ENCODE data around the gene REXO1. TPM values are rescaled to one million over a fixed set of nuclear protein-coding genes. Genes with fewer than 3 reads are reported as not detected.

REXO1 gene
- total RNA-seq, 4 donors from 2014 or later: 16.2 to 36.0 (median 26.1) TPM

- no peak overlapping the region for H3K4me3 ChIP-seq
- H3K9me3 ChIP-seq: no peaks in the 10 kb centered on the region
- H3K27me3 ChIP-seq: peaks cover 0 to 62% (median 5%) of the 10 kb centered on the region in 4 donors
- TF ChIP-seq POLR2A (IDR thresholded peaks at IDR 0.05; ENCODE audit: low read depth) (no peak), POLR2AphosphoS5 (IDR thresholded peaks at IDR 0.05) (peak in 1 of 2 donors; percentile 68), CTCF (IDR thresholded peaks at IDR 0.05) (peak in 2 of 3 experiments; percentile 79 to 88)
- H3K4me1 ChIP-seq: peaks cover 55 to 80% (median 70%) of the 10 kb centered on the region in 4 donors
- peaks cover 0 to 5% (median 0%) of the 10 kb centered on the region in 4 donors for H3K36me3 ChIP-seq
- intact Hi-C loops (cut with DNase I): no loop called here
- no peak for DNase-seq (ENCODE audit: extremely low spot score)
- WGBS: 55% methylated on average over 11 of the region's 27 CpGs
- peak overlapping the region in 2 of 4 donors; percentile 30 to 46 for H3K27ac ChIP-seq (replicated peaks in 1 of 4)
Measured at GRCh38 chr19:1853295-1854038, 5.2 kb upstream of the REXO1 start.

- Histone ChIP-seq H3K36me3 (peaks cover 0 to 5% (median 0%) of the 10 kb centered on the region in 4 donors), H3K27ac (replicated peaks in 1 of 4) (no peak overlapping the region), H3K4me3 (no peak overlapping the region), H3K4me1 (peaks cover 49 to 74% (median 62%) of the 10 kb centered on the region in 4 donors), H3K27me3 (peaks cover 0 to 53% (median 5%) of the 10 kb centered on the region in 4 donors), H3K9me3 (no peaks in the 10 kb centered on the region)
- no peak for TF ChIP-seq CTCF (IDR thresholded peaks at IDR 0.05)
- no peak for DNase-seq (ENCODE audit: extremely low spot score)
- 96% methylated on average over 4 of the region's 9 CpGs for WGBS
- intact Hi-C loops (cut with DNase I): no loop called here
Measured at GRCh38 chr19:1852581-1853128, 4.4 kb upstream of the REXO1 start.

GRCh38 chr19:1851654-1852580 is 3.6 kb upstream of the REXO1 start:
- DNase-seq (ENCODE audit: extremely low spot score): no peak
- 20% methylated on average over 19 of the region's 66 CpGs for WGBS
- Histone ChIP-seq H3K9me3 (no peaks in the 10 kb centered on the region), H3K27ac (replicated peaks in 1 of 4) (no peak overlapping the region), H3K4me3 (no peak overlapping the region), H3K27me3 (peaks cover 0 to 47% (median 2%) of the 10 kb centered on the region in 4 donors), H3K36me3 (peaks cover 0 to 5% (median 0%) of the 10 kb centered on the region in 4 donors), H3K4me1 (peaks cover 49 to 74% (median 62%) of the 10 kb centered on the region in 4 donors)
- TF ChIP-seq EP300 (IDR thresholded peaks at IDR 0.05) (no peak), POLR2AphosphoS5 (IDR thresholded peaks at IDR 0.05) (no peak), CTCF (IDR thresholded peaks at IDR 0.05) (no peak), POLR2A (IDR thresholded peaks at IDR 0.05; ENCODE audit: low read depth) (no peak)
- intact Hi-C loops (cut with DNase I): no loop called here

- whole genome bisulfite sequencing: 64% methylated on average over 31 of the region's 31 CpGs
- no peak overlapping the region for H3K4me3 ChIP-seq
- intact Hi-C loops (cut with DNase I): no loop called here
- peaks cover 0 to 38% (median 0%) of the 10 kb centered on the region in 4 donors for H3K27me3 ChIP-seq
- H3K36me3 ChIP-seq: peaks cover 0 to 5% (median 0%) of the 10 kb centered on the region in 4 donors
- no peak for DNase-seq (ENCODE audit: extremely low spot score)
- TF ChIP-seq EP300 (IDR thresholded peaks at IDR 0.05) (no peak), POLR2AphosphoS5 (IDR thresholded peaks at IDR 0.05) (no peak), POLR2A (IDR thresholded peaks at IDR 0.05; ENCODE audit: low read depth) (peak; percentile 9), CTCF (IDR thresholded peaks at IDR 0.05) (no peak)
- H3K9me3 ChIP-seq: no peaks in the 10 kb centered on the region
- peaks cover 49 to 74% (median 62%) of the 10 kb centered on the region in 4 donors for H3K4me1 ChIP-seq
- H3K27ac ChIP-seq (replicated peaks in 1 of 4): no peak overlapping the region
Measured at GRCh38 chr19:1850809-1851653, 2.7 kb upstream of the REXO1 start.
